Measurements from ENCODE around the gene LRRC40. TPM values are rescaled to one million over a fixed set of nuclear protein-coding genes. Genes with fewer than 3 reads are reported as not detected.

The LRRC40 gene
- total RNA-seq, 2 experiments from 2014 or later = 12.4 to 13.3 TPM

- Histone ChIP-seq H3K36me3 (ENCODE audit: insufficient read depth, low read length) (no peaks in the 10 kb centered on the region), H3K27ac (ENCODE audit: low read depth in 1 of 2, low read length in 2 of 2) (no peak overlapping the region), H3K27me3 (ENCODE audit: control insufficient read depth in 1 of 2, insufficient read depth in 2 of 2, low read length in 2 of 2) (peaks cover 0 to 5% of the 10 kb centered on the region in 2 experiments), H3K4me3 (ENCODE audit: low read length) (no peak overlapping the region), H3K4me1 (ENCODE audit: insufficient read depth, low read length) (no peaks in the 10 kb centered on the region), H3K9me3 (ENCODE audit: control insufficient read depth in 1 of 2, insufficient read depth in 1 of 2, low read length in 2 of 2) (no peaks in the 10 kb centered on the region)
- intact Hi-C loops (cut with DNase I, micrococcal nuclease) = no loop called here
- H3K27me3 Mint-ChIP-seq = peaks cover 10% of the 10 kb centered on the region
- TF ChIP-seq CTCF (IDR thresholded peaks at IDR 0.05) = no peak
- no peak overlapping the region for H3K27ac Mint-ChIP-seq
- no peaks in the 10 kb centered on the region for H3K36me3 Mint-ChIP-seq (ENCODE audit: low read depth)
- ATAC-seq (ENCODE audit: poor library complexity) (no peak), DNase-seq (no peak)
- no peak overlapping the region for H3K4me3 Mint-ChIP-seq
- CTCF ChIA-PET = no interaction called here
- no peaks in the 10 kb centered on the region for H3K9me3 Mint-ChIP-seq
- no peaks in the 10 kb centered on the region for H3K4me1 Mint-ChIP-seq (ENCODE audit: low read depth)
- POLR2A ChIA-PET = no interaction called here
These were observed 101.6 kb downstream of the LRRC40 start for GRCh38 chr1:70103770-70104169.

- intact Hi-C loops (cut with DNase I, micrococcal nuclease) = no loop called here
- Mint-ChIP-seq H3K4me1 (ENCODE audit: low read depth) (no peaks in the 10 kb centered on the region), H3K4me3 (no peak overlapping the region), H3K27me3 (peaks cover 9% of the 10 kb centered on the region), H3K9me3 (no peaks in the 10 kb centered on the region), H3K36me3 (ENCODE audit: low read depth) (no peaks in the 10 kb centered on the region), H3K27ac (no peak overlapping the region)
- no peaks in the 10 kb centered on the region for H3K36me3 ChIP-seq (ENCODE audit: insufficient read depth, low read length)
- H3K4me3 ChIP-seq (ENCODE audit: low read length) = no peak overlapping the region
- DNase-seq (no peak), ATAC-seq (ENCODE audit: poor library complexity) (no peak)
- H3K9me3 ChIP-seq (ENCODE audit: control insufficient read depth in 1 of 2, insufficient read depth in 1 of 2, low read length in 2 of 2) = no peaks in the 10 kb centered on the region
- POLR2A ChIA-PET = no interaction called here
- H3K27me3 ChIP-seq (ENCODE audit: control insufficient read depth in 1 of 2, insufficient read depth in 2 of 2, low read length in 2 of 2) = peaks cover 0 to 5% of the 10 kb centered on the region in 2 experiments
- CTCF ChIA-PET = no interaction called here
- H3K27ac ChIP-seq (ENCODE audit: low read depth in 1 of 2, low read length in 2 of 2) = no peak overlapping the region
- H3K4me1 ChIP-seq (ENCODE audit: insufficient read depth, low read length) = no peaks in the 10 kb centered on the region
- TF ChIP-seq CTCF (IDR thresholded peaks at IDR 0.05) = no peak
These were observed 103.6 kb downstream of the LRRC40 start for GRCh38 chr1:70101774-70102173.

- H3K27ac Mint-ChIP-seq = no peak overlapping the region
- Histone ChIP-seq H3K27me3 (ENCODE audit: control insufficient read depth in 1 of 2, insufficient read depth in 2 of 2, low read length in 2 of 2) (peaks cover 0 to 2% of the 10 kb centered on the region in 2 experiments), H3K4me3 (ENCODE audit: low read length) (no peak overlapping the region), H3K9me3 (ENCODE audit: control insufficient read depth in 1 of 2, insufficient read depth in 1 of 2, low read length in 2 of 2) (no peaks in the 10 kb centered on the region), H3K27ac (ENCODE audit: low read depth in 1 of 2, low read length in 2 of 2) (no peak overlapping the region), H3K4me1 (ENCODE audit: insufficient read depth, low read length) (no peaks in the 10 kb centered on the region), H3K36me3 (ENCODE audit: insufficient read depth, low read length) (no peaks in the 10 kb centered on the region)
- ATAC-seq (ENCODE audit: poor library complexity) = no peak
- ChIA-PET POLR2A (no interaction called here), CTCF (no interaction called here)
- H3K4me3 Mint-ChIP-seq = no peak overlapping the region
- no peaks in the 10 kb centered on the region for H3K4me1 Mint-ChIP-seq (ENCODE audit: low read depth)
- DNase-seq = no peak
- H3K27me3 Mint-ChIP-seq = peaks cover 13% of the 10 kb centered on the region
- H3K36me3 Mint-ChIP-seq (ENCODE audit: low read depth) = no peaks in the 10 kb centered on the region
- intact Hi-C loops (cut with DNase I, micrococcal nuclease) = no loop called here
- TF ChIP-seq CTCF (IDR thresholded peaks at IDR 0.05) = no peak
- H3K9me3 Mint-ChIP-seq = no peaks in the 10 kb centered on the region
These were observed 104.1 kb downstream of the LRRC40 start for GRCh38 chr1:70101231-70101630.

Other genes with a start within 250 kb of the LRRC40 start
- 100 to 1,000 TPM; 454 to 459 TPM for gene SRSF11, start 15.8 kb upstream of the LRRC40 start, total RNA-seq
- gene ANKRD13C, start 149.1 kb upstream of the LRRC40 start, total RNA-seq = 10 to 100 TPM; 37.4 to 37.8 TPM
- 1 to 10 TPM; 5.6 to 7.9 TPM for gene CTH, start 205.7 kb upstream of the LRRC40 start, total RNA-seq